K562 (cell line): ENCODE measurements around the gene TLK2. TPM values are rescaled to one million over a fixed set of nuclear protein-coding genes. Genes with fewer than 3 reads are reported as not detected.

Source experiments
- ATAC-seq: fragments of 200-7000 bp; cut with Tn5 transposase; 3 replicates; pipeline ENCODE4 v1.9.1; 2020; ENCODE audit warnings: moderate library complexity
- BruUV-seq: library from RNA; stranded (reverse); fragments of 400-500 nt; replicated peaks from 2 replicates; lab custom pipeline; 2021; lab: Mats Ljungman, UMichigan
- CTCF ChIA-PET: fragments of 300-600 bp; formaldehyde crosslinking; extraction: SDS; loops from one replicate; lab custom pipeline; 2021; ENCODE audit warnings: low intra/inter-chr PET ratio; lab: Yijun Ruan, JAX
- POLR2A ChIA-PET: fragments of 300-600, 350-650 bp; sonication (Branson Sonifier 250); formaldehyde crosslinking; extraction: SDS; loops from one replicate; lab custom pipeline; 2021; ENCODE audit warnings: antibody characterized with exemption, inconsistent platforms; lab: Yijun Ruan, JAX
- DNase-seq, 4 experiments: peaks; one replicate each; pipeline versions ENCODE4 v3.0.0 to v3.0.0-alpha.2; 2011 to 2018; ENCODE audit warnings: low spot score in 3 of 4, mixed read lengths in 3 of 4; ENCODE audit errors: extremely low read depth in 1 of 4
- FAIRE-seq: peaks from 2 replicates; lab custom pipeline; 2011; peaks lifted over from hg19 to GRCh38; lab: Jason Lieb, UNC
- H2AFZ ChIP-seq: 2 replicates; pipeline ENCODE4 v1.6.0; 2011; ENCODE audit warnings: low read depth, low read length, control low read depth, inconsistent platforms
- H3K27ac ChIP-seq: fragments of 200-600 bp; 3 replicates; pipeline ENCODE4 v1.8.0; 2011; ENCODE audit warnings: low read depth, mild to moderate bottlenecking, control low read depth, inconsistent platforms, low read length, moderate library complexity, mixed read lengths; ENCODE audit errors: extremely low read depth
- H3K27me3 ChIP-seq, 2 experiments: fragments of 300-600 bp in 1 of 2; 2 replicates in 1 of 2; 3 replicates in 1 of 2; pipeline versions ENCODE4 v1.6.0 to v1.8.0; 2011; ENCODE audit warnings: inconsistent platforms in 2 of 2, low read length in 2 of 2, mild to moderate bottlenecking in 1 of 2, mixed read lengths in 1 of 2, moderate library complexity in 1 of 2; ENCODE audit not compliant: control insufficient read depth in 2 of 2, insufficient read depth in 2 of 2
- H3K36me3 ChIP-seq: fragments of 300-600 bp; 3 replicates; pipeline ENCODE4 v1.8.0; 2011; ENCODE audit warnings: mild to moderate bottlenecking, low read length, inconsistent platforms; ENCODE audit not compliant: control insufficient read depth, insufficient read depth
- H3K4me1 ChIP-seq, 2 experiments: fragments of 200-600 bp in 1 of 2; replicated peaks in 1 of 2; 2 replicates in 1 of 2; 3 replicates in 1 of 2; pipeline versions ENCODE4 v1.5.1 to v1.8.0; 2011; ENCODE audit warnings: inconsistent platforms in 2 of 2, low read length in 2 of 2, mild to moderate bottlenecking in 1 of 2, mixed read lengths in 1 of 2, moderate library complexity in 1 of 2; ENCODE audit not compliant: control insufficient read depth in 2 of 2, insufficient read depth in 2 of 2
- H3K4me2 ChIP-seq: 2 replicates; pipeline ENCODE4 v1.6.1; 2011; ENCODE audit warnings: low read length, control low read depth, inconsistent platforms, mixed read lengths; ENCODE audit not compliant: insufficient read depth
- H3K4me3 ChIP-seq: fragments of 200-600 bp; sonication (generic), shearing (Covaris generic); 2 replicates; pipeline ENCODE4 v1.5.1; 2016; ENCODE audit warnings: control low read depth, inconsistent platforms
- H3K79me2 ChIP-seq: fragments of 200-600 bp; 3 replicates; pipeline ENCODE4 v1.8.0; 2011; ENCODE audit warnings: low read length, inconsistent platforms; ENCODE audit not compliant: control insufficient read depth, insufficient read depth
- H3K9ac ChIP-seq, 2 experiments: 2 replicates each; pipeline versions ENCODE4 v1.6.0 to v1.6.1; 2011; ENCODE audit warnings: low read depth in 2 of 2, low read length in 2 of 2, control low read depth in 1 of 2, inconsistent platforms in 1 of 2, mild to moderate bottlenecking in 1 of 2, mixed read lengths in 1 of 2; ENCODE audit not compliant: insufficient read depth in 1 of 2
- H3K9me1 ChIP-seq: one replicate; pipeline ENCODE4 v1.6.0; 2011; ENCODE audit warnings: inconsistent platforms, mild to moderate bottlenecking, low read length, moderate library complexity; ENCODE audit not compliant: control insufficient read depth, insufficient read depth
- H3K9me3 ChIP-seq: replicated peaks from 2 replicates; pipeline ENCODE4 v1.5.1; 2011; ENCODE audit warnings: low read depth, low read length, inconsistent platforms; ENCODE audit not compliant: control insufficient read depth, insufficient read depth
- H4K20me1 ChIP-seq: replicated peaks from 2 replicates; pipeline ENCODE4 v1.6.1; 2011; ENCODE audit warnings: low read length, inconsistent platforms, mixed read lengths; ENCODE audit not compliant: control insufficient read depth, insufficient read depth
- CHD2 ChIP-seq: IDR thresholded peaks from 2 replicates; pipeline ENCODE4 v1.6.1; 2011; ENCODE audit warnings: low read depth, low read length
- HMGXB4 ChIP-seq: sonication (generic); formaldehyde crosslinking; IDR thresholded peaks from 2 replicates; pipeline ENCODE4 v1.8.1; 2023; ENCODE audit warnings: mild to moderate bottlenecking, missing genetic modification reagents
- MAFG ChIP-seq: fragments of 450-650 bp; conservative IDR thresholded peaks from 2 replicates; pipeline ENCODE4 v1.6.1; 2016; ENCODE audit warnings: missing genetic modification characterization, missing compliant biosample characterization
- MAZ ChIP-seq, 2 experiments: fragments of 450-650 bp in 1 of 2; sonication (generic) in 1 of 2; formaldehyde crosslinking; IDR thresholded peaks in 1 of 2; conservative IDR thresholded peaks in 1 of 2; 2 replicates each; pipeline versions ENCODE4 v1.4.0 to v1.5.0; 2020; ENCODE audit warnings: mild to moderate bottlenecking in 1 of 2, missing genetic modification reagents in 1 of 2
- MITF ChIP-seq: IDR thresholded peaks from 2 replicates; pipeline ENCODE4 v1.6.1; 2014; ENCODE audit warnings: antibody characterized with exemption
- NCOA2 ChIP-seq, 2 experiments: fragments of 450-650 bp; IDR thresholded peaks; 2 replicates each; pipeline ENCODE4 v1.6.1; 2018; ENCODE audit warnings: mild to moderate bottlenecking in 2 of 2, moderate library complexity in 1 of 2; ENCODE audit not compliant: partially characterized antibody in 2 of 2
- USF1 ChIP-seq: sonication (generic); formaldehyde crosslinking; IDR thresholded peaks from 2 replicates; pipeline ENCODE4 v1.9.0; 2022; ENCODE audit warnings: mild to moderate bottlenecking, missing genetic modification reagents
- XRCC3 ChIP-seq: fragments of 450-650 bp; IDR thresholded peaks from 2 replicates; pipeline ENCODE4 v1.6.1; 2017; ENCODE audit warnings: mild to moderate bottlenecking, moderate library complexity
- ZHX1 ChIP-seq: fragments of 150-350 bp; conservative IDR thresholded peaks from 2 replicates; pipeline ENCODE4 v1.6.1; 2014; ENCODE audit warnings: low read length
- ZNF12 ChIP-seq: sonication (generic); formaldehyde crosslinking; IDR thresholded peaks from 2 replicates; pipeline ENCODE4 v1.4.0; 2020; ENCODE audit warnings: mild to moderate bottlenecking, missing genetic modification reagents
- ZNF140 ChIP-seq: fragments of 250-450 bp; sonication (Bioruptor Pico); IDR thresholded peaks from 2 replicates; pipeline ENCODE4 v1.8.0; 2021; ENCODE audit warnings: moderate library complexity, mild to moderate bottlenecking, inconsistent platforms
- ZNF263 ChIP-seq: sonication (generic); formaldehyde crosslinking; IDR thresholded peaks from 2 replicates; pipeline ENCODE4 v1.8.0; 2022; ENCODE audit warnings: mild to moderate bottlenecking, missing genetic modification reagents, borderline replicate concordance
- ZNF384 ChIP-seq: IDR thresholded peaks from 2 replicates; pipeline ENCODE4 v1.6.1; 2012; ENCODE audit warnings: low read depth, low read length, improper control_type of control experiment
- ZNF589 ChIP-seq: fragments of 200-800 bp; sonication (Bioruptor generic); IDR thresholded peaks from 2 replicates; pipeline ENCODE4 v1.6.1; 2016; ENCODE audit warnings: low read depth, missing genetic modification characterization, missing compliant biosample characterization
- ZNF764 ChIP-seq: fragments of 250-450 bp; sonication (Bioruptor Pico); IDR thresholded peaks from 2 replicates; pipeline ENCODE4 v1.4.0; 2020; ENCODE audit warnings: low read depth, mild to moderate bottlenecking, moderate library complexity
- WGBS: fragments of 100-300 bp; shearing (Covaris generic); methylation state at CpG from one replicate; pipeline ENCODE4 v1.1.6; 2016; ENCODE audit warnings: low coverage, mixed read lengths; ENCODE audit not compliant: insufficient coverage; ENCODE audit errors: missing lambda C conversion rate; 5-methylcytosine and 5-hydroxymethylcytosine counted together
- in situ Hi-C: fragments of 300-500 bp; cut with MboI; formaldehyde crosslinking; loops from 4 replicates; pipeline ENCODE4 v1.15.0; 2018; ENCODE audit warnings: inconsistent platforms, mixed read lengths
- intact Hi-C: fragments of 100-400 bp; cut with micrococcal nuclease; formaldehyde crosslinking; loops from 2 replicates; pipeline ENCODE4 v1.14.2; 2022
- polyA plus RNA-seq, 8 experiments: library from polyadenylated mRNA; depleted of rRNA in 4 of 8; stranded (reverse) in 5 of 8; unstranded in 3 of 8; fragments of >200 nt; fragmentation: Nextera tagmentation in 2 of 8; fragmentation: Illumina TruSeq in 1 of 8; extraction: Ambion mirVana in 2 of 8; extraction: Trizol in 1 of 8; gene quantifications; 2 replicates each; pipeline versions ENCODE4 v1.2.1 to v1.2.3, GENCODE V29; 2011 to 2014; ENCODE audit warnings: inconsistent platforms in 1 of 8, missing spikeins in 1 of 8
- total RNA-seq, 7 experiments: library from RNA; depleted of rRNA in 6 of 7; stranded (reverse); fragments of >200 nt in 6 of 7; fragmentation: Illumina TruSeq in 2 of 7; extraction: Trizol in 2 of 7; gene quantifications; 2 replicates each; pipeline versions ENCODE4 v1.2.1 to v1.2.3, GENCODE V29; 2011 to 2021; ENCODE audit warnings: low replicate concordance in 1 of 7

The TLK2 gene
- total and polyA plus RNA-seq, 9 of the 15 experiments (the other 6 are each of a cell fraction or from before 2014, with no cell fraction given) = 10.1 to 51.9 (median 32.4) TPM

GRCh38 chr17:62627219-62627903, 148.7 kb downstream of the TLK2 start, which contains the start of gene MRC2:
Gene MRC2 (plus strand): TSS chr17:62627670. CDS start chr17:62627803, 133 bp downstream.
- CTCF ChIA-PET = no interaction called here
- no TSS peak for BruUV-seq
- intact Hi-C loops = no loop called here
- TF ChIP-seq XRCC3 (no peak), ZNF764 (CRISPR knock-in tag) (no peak), ZNF12 (CRISPR knock-in tag) (0 out of 2 replicates have a peak, but pooled peaks have one; percentile 35), MAZ (CRISPR knock-in tag; conservative IDR thresholded peaks at IDR 0.05 in 1 of 2, IDR thresholded peaks at IDR 0.05 in 1 of 2) (peak in 1 of 2 experiments; percentile 71; a peak in 3 of 4 replicates), ZNF589 (no peak), NCOA2 (IDR thresholded peaks at IDR 0.05; ENCODE audit: partially characterized antibody in 2 of 2) (no peak), CHD2 (no peak), ZNF263 (CRISPR knock-in tag) (peak; percentile 95), ZNF384 (no peak), USF1 (CRISPR knock-in tag) (no peak), ZNF140 (CRISPR knock-in tag) (no peak), ZHX1 (no peak), MITF (no peak), HMGXB4 (CRISPR knock-in tag) (no peak), MAFG (tag) (no peak)

More at GRCh38 chr17:62627219-62627903, 148.7 kb downstream of the TLK2 start, which contains the start of gene MRC2:
- Histone ChIP-seq H3K36me3 (no peaks in the 10 kb centered on the region), H3K79me2 (no peaks in the 10 kb centered on the region), H3K27me3 (peaks cover 19 to 62% of the 10 kb centered on the region in 2 experiments; a peak in 4 of 5 replicates), H2AFZ (peak within 1 kb of the TSS; percentile 62; the same call in 1 of the 2 replicates), H3K4me3 (peak within 1 kb of the TSS; percentile 43), H3K4me1 (peaks cover 0 to 36% of the 10 kb centered on the region in 2 experiments; a peak in 3 of 5 replicates), H4K20me1 (no peaks in the 10 kb centered on the region; the same call in 1 of the 2 replicates), H3K4me2 (peak within 1 kb of the TSS; percentile 49), H3K9me1 (no peaks in the 10 kb centered on the region), H3K27ac (no peak within 1 kb of the TSS), H3K9ac (peak within 1 kb of the TSS in 1 of 2 experiments; percentile 79; a peak in 2 of 4 replicates), H3K9me3 (no peaks in the 10 kb centered on the region)
- 3% methylated on average over 19 of the region's 68 CpGs for WGBS
- ATAC-seq (peak; percentile 63), FAIRE-seq (no peak), DNase-seq (peak; percentile 43 to 76 (median 60))
- in situ Hi-C loops = no loop called here
- POLR2A ChIA-PET = no interaction called here
